ACC112 (cell line): ENCODE data around the gene CDH5.

Experiments
- H2AFZ ChIP-seq: fragments of 200-600 bp; sonication (generic); one replicate; pipeline ENCODE4 v1.6.0; 2017; ENCODE audit warnings: antibody characterized with exemption, low read length; ENCODE audit not compliant: unreplicated experiment
- H3K27ac ChIP-seq: fragments of 200-600 bp; sonication (generic); 2 replicates; pipeline ENCODE4 v1.5.1; 2014; ENCODE audit warnings: low read depth, mild to moderate bottlenecking, antibody characterized with exemption, low read length, moderate library complexity
- H3K27me3 ChIP-seq: fragments of 200-600 bp; sonication (generic); 2 replicates; pipeline ENCODE4 v1.6.1; 2014; ENCODE audit warnings: mild to moderate bottlenecking, antibody characterized with exemption, low read length, moderate library complexity, mixed read lengths; ENCODE audit not compliant: insufficient read depth
- H3K36me3 ChIP-seq: fragments of 200-600 bp; sonication (generic); 2 replicates; pipeline ENCODE4 v1.6.1; 2016; ENCODE audit warnings: mild to moderate bottlenecking, antibody characterized with exemption, low read length, moderate library complexity, mixed read lengths; ENCODE audit not compliant: insufficient read depth
- H3K4me1 ChIP-seq: fragments of 200-600 bp; sonication (generic); one replicate; pipeline ENCODE4 v1.6.1; 2016; ENCODE audit warnings: low read length, mixed read lengths; ENCODE audit not compliant: insufficient read depth, unreplicated experiment, control insufficient read depth
- H3K4me3 ChIP-seq: fragments of 200-600 bp; sonication (generic); 2 replicates; pipeline ENCODE4 v1.5.1; 2014; ENCODE audit warnings: mild to moderate bottlenecking, low read depth, low read length
- H3K79me2 ChIP-seq: fragments of 200-600 bp; sonication (generic); one replicate; pipeline ENCODE4 v1.6.0; 2016; ENCODE audit warnings: low read length; ENCODE audit not compliant: control insufficient read depth, unreplicated experiment, insufficient read depth

CDH5 gene

GRCh38 chr16:66332634-66333610 lies 33.6 kb upstream of the CDH5 start:
- no peaks in the 10 kb centered on the region for H3K79me2 ChIP-seq
- H3K27ac ChIP-seq = no peak overlapping the region
- no peak overlapping the region for H3K4me3 ChIP-seq
- H3K36me3 ChIP-seq = no peaks in the 10 kb centered on the region
- no peak overlapping the region for H2AFZ ChIP-seq
- H3K27me3 ChIP-seq = peaks cover 56% of the 10 kb centered on the region
- no peaks in the 10 kb centered on the region for H3K4me1 ChIP-seq

- H2AFZ ChIP-seq = no peak overlapping the region
- peaks cover 68% of the 10 kb centered on the region for H3K27me3 ChIP-seq
- no peak overlapping the region for H3K4me3 ChIP-seq
- H3K79me2 ChIP-seq = no peaks in the 10 kb centered on the region
- no peak overlapping the region for H3K27ac ChIP-seq
- H3K4me1 ChIP-seq = no peaks in the 10 kb centered on the region
- H3K36me3 ChIP-seq = no peaks in the 10 kb centered on the region
Observed at GRCh38 chr16:66334853-66335574, 31.5 kb upstream of the CDH5 start.

- Histone ChIP-seq H2AFZ (no peak overlapping the region), H3K27me3 (peaks cover 68% of the 10 kb centered on the region), H3K79me2 (no peaks in the 10 kb centered on the region), H3K4me3 (no peak overlapping the region), H3K36me3 (no peaks in the 10 kb centered on the region), H3K4me1 (no peaks in the 10 kb centered on the region), H3K27ac (no peak overlapping the region)
Observed at GRCh38 chr16:66335704-66336329, 30.7 kb upstream of the CDH5 start.

GRCh38 chr16:66337463-66338188 lies 28.9 kb upstream of the CDH5 start:
- Histone ChIP-seq H3K27ac (no peak overlapping the region), H3K27me3 (peaks cover 74% of the 10 kb centered on the region), H3K36me3 (no peaks in the 10 kb centered on the region), H3K4me3 (no peak overlapping the region), H3K4me1 (no peaks in the 10 kb centered on the region), H2AFZ (no peak overlapping the region), H3K79me2 (no peaks in the 10 kb centered on the region)

- Histone ChIP-seq H3K4me1 (no peaks in the 10 kb centered on the region), H2AFZ (no peak overlapping the region), H3K4me3 (no peak overlapping the region), H3K27ac (no peak overlapping the region), H3K79me2 (no peaks in the 10 kb centered on the region), H3K36me3 (no peaks in the 10 kb centered on the region), H3K27me3 (peaks cover 70% of the 10 kb centered on the region)
Observed at GRCh38 chr16:66342294-66342900, 24.1 kb upstream of the CDH5 start.

- no peak overlapping the region for H3K27ac ChIP-seq
- H3K4me3 ChIP-seq = no peak overlapping the region
- H3K79me2 ChIP-seq = no peaks in the 10 kb centered on the region
- no peaks in the 10 kb centered on the region for H3K4me1 ChIP-seq
- no peak overlapping the region for H2AFZ ChIP-seq
- peaks cover 62% of the 10 kb centered on the region for H3K27me3 ChIP-seq
- H3K36me3 ChIP-seq = no peaks in the 10 kb centered on the region
Observed at GRCh38 chr16:66344533-66345145, 21.9 kb upstream of the CDH5 start.

- Histone ChIP-seq H3K27me3 (peaks cover 68% of the 10 kb centered on the region), H2AFZ (no peak overlapping the region)
Observed at GRCh38 chr16:66346221-66346620, 20.3 kb upstream of the CDH5 start.

GRCh38 chr16:66352304-66352703 lies 14.2 kb upstream of the CDH5 start:
- Histone ChIP-seq H2AFZ (no peak overlapping the region), H3K79me2 (no peaks in the 10 kb centered on the region), H3K36me3 (no peaks in the 10 kb centered on the region), H3K4me3 (no peak overlapping the region), H3K27ac (no peak overlapping the region), H3K27me3 (peaks cover 56% of the 10 kb centered on the region), H3K4me1 (no peaks in the 10 kb centered on the region)

More at GRCh38 chr16:66346221-66346620, 20.3 kb upstream of the CDH5 start:
- H3K36me3 ChIP-seq = no peaks in the 10 kb centered on the region
- H3K27ac ChIP-seq = no peak overlapping the region
- no peak overlapping the region for H3K4me3 ChIP-seq
- no peaks in the 10 kb centered on the region for H3K79me2 ChIP-seq
- H3K4me1 ChIP-seq = no peaks in the 10 kb centered on the region

GRCh38 chr16:66353055-66353454 lies 13.4 kb upstream of the CDH5 start:
- Histone ChIP-seq H3K36me3 (no peaks in the 10 kb centered on the region), H3K4me1 (no peaks in the 10 kb centered on the region), H3K27ac (no peak overlapping the region), H3K79me2 (no peaks in the 10 kb centered on the region), H2AFZ (no peak overlapping the region), H3K4me3 (no peak overlapping the region), H3K27me3 (peaks cover 56% of the 10 kb centered on the region)
